Aorta (tissue), 5 donors: ENCODE data around the gene SART3. TPM values are rescaled to one million over a fixed set of nuclear protein-coding genes. Genes with fewer than 3 reads are reported as not detected.

Experiments used
- ATAC-seq: fragments of 200-7000 bp; cut with Tn5 transposase; one replicate; pipeline ENCODE4 v1.9.1; 2022; ENCODE audit warnings: moderate library complexity; ENCODE audit not compliant: low FRiP score
- DNase-seq, 2 donors: peaks; one replicate each; pipeline ENCODE4 v3.0.0-alpha.2; 2020
- H3K27ac ChIP-seq, 2 donors: one replicate each; pipeline ENCODE4 v1.5.1; 2013; ENCODE audit warnings: low read length in 2 of 2, mild to moderate bottlenecking in 2 of 2, moderate library complexity in 2 of 2, control low read depth in 1 of 2, inconsistent platforms in 1 of 2, low read depth in 1 of 2
- H3K27me3 ChIP-seq, 2 donors: one replicate each; pipeline ENCODE4 v1.6.1; 2013; ENCODE audit warnings: control low read depth in 1 of 2, low read length in 1 of 2, mild to moderate bottlenecking in 1 of 2, moderate library complexity in 1 of 2; ENCODE audit not compliant: insufficient read depth in 2 of 2, control insufficient read depth in 1 of 2
- H3K36me3 ChIP-seq, 2 donors: one replicate each; pipeline ENCODE4 v1.6.1; 2013; ENCODE audit warnings: control low read depth in 1 of 2, low read length in 1 of 2, mild to moderate bottlenecking in 1 of 2; ENCODE audit not compliant: insufficient read depth in 2 of 2, control insufficient read depth in 1 of 2
- H3K4me1 ChIP-seq, 2 donors: one replicate each; pipeline ENCODE4 v1.6.1; 2013; ENCODE audit warnings: low read length in 2 of 2, control low read depth in 1 of 2, mild to moderate bottlenecking in 1 of 2, moderate library complexity in 1 of 2; ENCODE audit not compliant: insufficient read depth in 2 of 2, control insufficient read depth in 1 of 2
- H3K4me3 ChIP-seq, 2 donors: one replicate each; pipeline ENCODE4 v1.5.1; 2013; ENCODE audit warnings: low read length in 2 of 2, control low read depth in 1 of 2, mild to moderate bottlenecking in 1 of 2
- H3K9me3 ChIP-seq: one replicate; pipeline ENCODE4 v1.6.1; 2013; ENCODE audit warnings: mild to moderate bottlenecking, low read length; ENCODE audit not compliant: control insufficient read depth
- WGBS, 2 donors: extraction: QIAGEN DNeasy Blood & Tissue Kit; methylation state at CpG; one replicate each; pipeline ENCODE4 v1.1.7; 2013; 5-methylcytosine and 5-hydroxymethylcytosine counted together
- intact Hi-C, 2 donors: fragments of 100-400 bp; cut with DNase I; formaldehyde crosslinking; loops; one replicate each; pipeline versions ENCODE4 v1.14.2 to v1.15.0; 2022
- polyA plus RNA-seq, 2 donors: library from polyadenylated mRNA; stranded (reverse); fragments of 200-250 nt; gene quantifications; one replicate each; pipeline ENCODE4 v1.2.3, GENCODE V29; 2013
- total RNA-seq, 2 donors: library from RNA; stranded (reverse); fragmentation: NEBNext Ultra II Directional; extraction: Animal tissue kit (Norgen Biotek cat#: 25700); gene quantifications; one replicate each; pipeline ENCODE4 v1.2.1, GENCODE V29; 2021
- donor health status: healthy with polysubstance abuse.
- donor health status: Bipolar disorder and iron deficiency.
- donor health status: DM: no; HTN: no; CAD: no.
- donor health status: DM: no; HTN: no; CAD: no.
- donor health status: DM: yes; HTN: yes; CAD: no.

Gene SART3
- total and polyA plus RNA-seq, 4 donors: 11.5 to 51.3 (median 35.0) TPM

DNA sequence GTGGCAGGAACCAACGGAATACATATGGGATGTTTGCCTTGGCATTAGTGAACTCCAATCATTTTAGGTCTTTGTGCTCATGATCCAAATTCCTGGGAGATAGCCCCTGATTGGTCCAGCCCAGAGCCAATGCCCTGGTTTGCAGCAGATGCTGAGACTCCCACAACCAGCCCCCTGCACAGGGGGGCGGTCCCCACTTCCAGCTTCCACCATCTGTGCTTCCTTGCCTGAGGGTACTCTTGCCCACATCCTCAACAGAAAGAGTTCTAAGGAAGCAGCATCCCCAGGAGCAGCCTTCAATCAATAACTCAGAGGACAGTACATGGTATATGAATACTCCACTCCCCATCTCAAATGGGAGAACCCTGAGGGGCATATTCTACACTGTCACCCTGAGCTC lies 85.6 kb downstream of the SART3 start:
- intact Hi-C loops: no loop called here
- Histone ChIP-seq H3K4me1 (no peaks in the 10 kb centered on the region), H3K36me3 (no peaks in the 10 kb centered on the region), H3K27ac (no peak overlapping the region), H3K4me3 (no peak overlapping the region), H3K9me3 (peaks cover 6% of the 10 kb centered on the region), H3K27me3 (peaks cover 0 to 1% of the 10 kb centered on the region in 2 donors)
- 51 to 69% methylated on average over 2 of the region's 2 CpGs for WGBS, 2 donors
- ATAC-seq: no peak
- DNase-seq: no peak

DNA sequence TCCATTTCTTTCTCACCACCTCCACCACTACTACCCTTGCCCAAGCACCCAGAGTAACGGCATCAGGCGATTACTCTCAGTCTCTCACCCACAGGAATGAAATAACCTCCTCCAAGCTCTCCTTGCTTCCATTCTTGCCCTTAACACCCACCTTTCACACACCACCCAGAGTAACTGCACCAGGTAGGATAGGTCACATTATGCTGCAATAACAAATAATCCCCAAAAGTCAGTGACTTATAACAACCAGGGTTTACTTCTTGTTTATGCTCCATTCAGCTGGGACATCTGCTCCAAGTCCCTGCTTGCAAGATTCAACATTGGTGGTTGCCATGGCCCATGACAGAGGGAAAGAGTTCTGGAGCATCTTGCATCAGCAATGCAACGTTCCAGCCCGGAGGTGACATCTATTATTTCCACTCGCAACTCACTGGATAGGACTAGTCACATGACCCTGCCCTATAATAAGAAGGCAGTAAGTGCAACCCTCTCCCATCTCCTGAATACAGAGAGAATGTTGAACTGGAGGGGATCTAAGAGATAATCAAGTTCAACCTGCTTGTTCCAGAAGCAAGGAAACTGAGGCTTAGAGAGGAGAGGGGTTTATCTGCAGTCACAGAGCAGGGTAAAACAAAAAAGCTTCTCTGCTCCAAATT lies 87.4 kb downstream of the SART3 start:
- no peak for DNase-seq
- no peak for ATAC-seq

More for the DNA sequence above, 87.4 kb downstream of the SART3 start:
- Histone ChIP-seq H3K27ac (no peak overlapping the region), H3K36me3 (no peaks in the 10 kb centered on the region), H3K27me3 (peaks cover 0 to 2% of the 10 kb centered on the region in 2 donors), H3K4me1 (no peaks in the 10 kb centered on the region), H3K9me3 (peaks cover 3% of the 10 kb centered on the region), H3K4me3 (no peak overlapping the region)
- intact Hi-C loops: no loop called here
- 77 to 83% methylated on average over 5 of the region's 5 CpGs for WGBS, 2 donors

Other genes starting within 250 kb of the SART3 start
- 10 to 100 TPM; 41.9 to 55.4 TPM for gene CMKLR1, start 221.9 kb downstream of the SART3 start, total RNA-seq
- 10 to 100 TPM in 1 of 2 donors, 1 to 10 TPM in 1; 9.1 to 11.6 TPM for gene CMKLR1, start 221.9 kb downstream of the SART3 start, polyA plus RNA-seq
- gene FICD, start 45.9 kb downstream of the SART3 start, total RNA-seq: 10 to 100 TPM in 1 of 2 donors, 1 to 10 TPM in 1; 6.5 to 14.5 TPM
- gene FICD, start 45.9 kb downstream of the SART3 start, polyA plus RNA-seq: 1 to 10 TPM in 1 of 2 donors, under 1 TPM in 1; 0.63 to 3.7 TPM
- gene ISCU, start 1.4 kb upstream of the SART3 start, total RNA-seq: 100 to 1,000 TPM; 129 to 144 TPM
- 100 to 1,000 TPM; 261 to 297 TPM for gene ISCU, start 1.4 kb upstream of the SART3 start, polyA plus RNA-seq
- 10 to 100 TPM; 14.7 to 21.1 TPM for gene TMEM119, start 36.9 kb upstream of the SART3 start, total RNA-seq
- gene TMEM119, start 36.9 kb upstream of the SART3 start, polyA plus RNA-seq: 1 to 10 TPM in 1 of 2 donors, under 1 TPM in 1; 0.26 to 1.4 TPM
- gene SELPLG, start 72.7 kb upstream of the SART3 start, total RNA-seq: 10 to 100 TPM in 1 of 2 donors, 1 to 10 TPM in 1; 8.1 to 13.0 TPM
- 1 to 10 TPM in 1 of 2 donors, under 1 TPM in 1; 0.87 to 5.4 TPM for gene SELPLG, start 72.7 kb upstream of the SART3 start, polyA plus RNA-seq
- gene CORO1C, start 170.3 kb upstream of the SART3 start, total RNA-seq: 100 to 1,000 TPM; 207 to 387 TPM
- 100 to 1,000 TPM in 1 of 2 donors, 10 to 100 TPM in 1; 68.0 to 145 TPM for gene CORO1C, start 170.3 kb upstream of the SART3 start, polyA plus RNA-seq